ENCODE data around the gene KIF9. TPM values are rescaled to one million over a fixed set of nuclear protein-coding genes. Genes with fewer than 3 reads are reported as not detected.

Gene KIF9
- total and polyA plus RNA-seq, 2 of the 8 experiments (the other 6 are each of a cell fraction or from before 2014, with no cell fraction given), result 5.0 to 8.0 TPM

GRCh38 chr3:47266709-47267489 is 15.7 kb downstream of the KIF9 start:
- Histone ChIP-seq H3K56ac (replicated peaks; ENCODE audit: insufficient read length, low read depth, low read length) (no peak overlapping the region), H3K4ac (replicated peaks; ENCODE audit: insufficient read length, low read depth, low read length) (no peak overlapping the region)

More at GRCh38 chr3:47266709-47267489, 15.7 kb downstream of the KIF9 start:
- no peak overlapping the region for H3K9ac ChIP-seq (replicated peaks in 1 of 4; ENCODE audit: extremely low read depth in 1 of 4, low read depth in 3 of 4, low read length in 3 of 4)
- H3K36me3 ChIP-seq (ENCODE audit: control insufficient read depth in 2 of 4, insufficient read depth in 4 of 4, low read length in 3 of 4), result no peaks in the 10 kb centered on the region
- no peak overlapping the region for H3K14ac ChIP-seq (ENCODE audit: insufficient read length)
- H3K27ac ChIP-seq (ENCODE audit: low read depth, low read length), result no peak overlapping the region
- no peak overlapping the region for H2BK120ac ChIP-seq (replicated peaks; ENCODE audit: low read depth, low read length)
- H4K20me1 ChIP-seq (replicated peaks in 1 of 2; ENCODE audit: control insufficient read depth in 1 of 2, insufficient read depth in 2 of 2, low read length in 2 of 2), result no peaks in the 10 kb centered on the region
- TF ChIP-seq NRF1 (IDR thresholded peaks at IDR 0.05; ENCODE audit: low read depth, low read length), result no peak
- no peak overlapping the region for H2BK12ac ChIP-seq (ENCODE audit: low read depth, low read length)
- H3K4me3 ChIP-seq (ENCODE audit: extremely low read depth in 1 of 4, insufficient read depth in 2 of 4, low read depth in 3 of 4, low read length in 4 of 4), result no peak overlapping the region
- FAIRE-seq (no peak), DNase-seq (ENCODE audit: low read depth in 1 of 2, low spot score in 2 of 2) (no peak)
- CTCF ChIA-PET (ENCODE audit: partially characterized antibody), result interaction anchor here (1.3 kb wide), 1 partner anchor 15 kb away, joined by 3 read pairs; no protein-coding TSS in a partner anchor
- H3K27me3 ChIP-seq (replicated peaks in 1 of 4; ENCODE audit: control insufficient read depth in 3 of 4, extremely low read depth in 1 of 4, insufficient read depth in 3 of 4, low read length in 3 of 4), result no peaks in the 10 kb centered on the region
- no peak overlapping the region for H3K23ac ChIP-seq (ENCODE audit: insufficient read length)
- no peak overlapping the region for H2AK5ac ChIP-seq (ENCODE audit: low read depth, low read length)
- H2BK15ac ChIP-seq (ENCODE audit: low read length), result no peak overlapping the region
- no peak overlapping the region for H2BK5ac ChIP-seq (ENCODE audit: low read depth, low read length)
- H2AFZ ChIP-seq (ENCODE audit: low read length), result no peak overlapping the region
- no peak overlapping the region for H3K18ac ChIP-seq (ENCODE audit: extremely low read depth, low read length)
- H3K4me2 ChIP-seq (ENCODE audit: insufficient read depth in 1 of 2, low read depth in 2 of 2, low read length in 2 of 2), result no peak overlapping the region
- POLR2A ChIA-PET (ENCODE audit: partially characterized antibody), result interaction anchor here (0.6 kb wide), 1 partner anchor 107 kb away, joined by 5 read pairs; no protein-coding TSS in a partner anchor
- WGBS, 2 experiments (ENCODE audit: extremely low coverage in 1 of 2, insufficient coverage in 1 of 2, insufficient read length in 1 of 2, insufficient replicate concordance in 2 of 2, low coverage in 1 of 2, low lambda C conversion rate in 2 of 2, missing lambda C conversion rate in 1 of 2), result 93% methylated on average over 11 of the region's 11 CpGs; no CpG with 5 or more reads in 1 of the 2 experiments
- no peak overlapping the region for H4K5ac ChIP-seq (ENCODE audit: insufficient read length, low read depth, low read length)
- peaks cover 0 to 2% (median 0%) of the 10 kb centered on the region in 4 experiments; a peak in 1 of 7 replicates for H3K4me1 ChIP-seq (replicated peaks in 1 of 4; ENCODE audit: control insufficient read depth in 3 of 4, insufficient read depth in 4 of 4, low read length in 3 of 4)
- H2BK20ac ChIP-seq (ENCODE audit: low read length), result no peak overlapping the region
- no peaks in the 10 kb centered on the region; the same call in 1 of the 2 replicates for H3K79me1 ChIP-seq (ENCODE audit: low read depth, low read length)
- H3K23me2 ChIP-seq (ENCODE audit: low read depth, low read length), result no peaks in the 10 kb centered on the region
- H3K9me3 ChIP-seq (ENCODE audit: insufficient read depth in 2 of 2, low read depth in 1 of 2, low read length in 1 of 2), result no peaks in the 10 kb centered on the region
- H4K8ac ChIP-seq (ENCODE audit: extremely low read depth, insufficient read depth, low read length), result no peak overlapping the region
- no peaks in the 10 kb centered on the region for H3K79me2 ChIP-seq (ENCODE audit: control insufficient read depth in 1 of 2, insufficient read depth in 2 of 2, low read length in 2 of 2)
- H4K91ac ChIP-seq (replicated peaks; ENCODE audit: insufficient read length, low read length), result no peak overlapping the region
